PC-9 (cell line): Measurements from ENCODE around the gene C17orf58.

Source experiments
- EZH2 ChIP-seq: fragments of 200-600 bp; sonication (generic); IDR thresholded peaks from 2 replicates; pipeline ENCODE4 v1.8.0; 2017; ENCODE audit warnings: antibody characterized with exemption, low read depth
- TF ChIP-seq, protein P1 (sequence below): fragments of 200-600 bp; sonication (generic); conservative IDR thresholded peaks from 2 replicates; pipeline ENCODE4 v1.6.1; 2017; ENCODE audit warnings: mixed run types, antibody characterized with exemption, mild to moderate bottlenecking, moderate library complexity

GRCh38 chr17:68035523-68036303, 39.4 kb upstream of the C17orf58 start, which contains the start of gene KPNA2:
- TF ChIP-seq, protein P1, sequence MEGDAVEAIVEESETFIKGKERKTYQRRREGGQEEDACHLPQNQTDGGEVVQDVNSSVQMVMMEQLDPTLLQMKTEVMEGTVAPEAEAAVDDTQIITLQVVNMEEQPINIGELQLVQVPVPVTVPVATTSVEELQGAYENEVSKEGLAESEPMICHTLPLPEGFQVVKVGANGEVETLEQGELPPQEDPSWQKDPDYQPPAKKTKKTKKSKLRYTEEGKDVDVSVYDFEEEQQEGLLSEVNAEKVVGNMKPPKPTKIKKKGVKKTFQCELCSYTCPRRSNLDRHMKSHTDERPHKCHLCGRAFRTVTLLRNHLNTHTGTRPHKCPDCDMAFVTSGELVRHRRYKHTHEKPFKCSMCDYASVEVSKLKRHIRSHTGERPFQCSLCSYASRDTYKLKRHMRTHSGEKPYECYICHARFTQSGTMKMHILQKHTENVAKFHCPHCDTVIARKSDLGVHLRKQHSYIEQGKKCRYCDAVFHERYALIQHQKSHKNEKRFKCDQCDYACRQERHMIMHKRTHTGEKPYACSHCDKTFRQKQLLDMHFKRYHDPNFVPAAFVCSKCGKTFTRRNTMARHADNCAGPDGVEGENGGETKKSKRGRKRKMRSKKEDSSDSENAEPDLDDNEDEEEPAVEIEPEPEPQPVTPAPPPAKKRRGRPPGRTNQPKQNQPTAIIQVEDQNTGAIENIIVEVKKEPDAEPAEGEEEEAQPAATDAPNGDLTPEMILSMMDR = no peak
- no peak for TF ChIP-seq EZH2
